Measurements from ENCODE around the gene TXNIP. TPM values are rescaled to one million over a fixed set of nuclear protein-coding genes. Genes with fewer than 3 reads are reported as not detected.

Gene TXNIP
- total and polyA plus RNA-seq, 2 donors (not counting 1 experiment from before 2014, with no cell fraction given): 542 to 1,651 TPM

DNA sequence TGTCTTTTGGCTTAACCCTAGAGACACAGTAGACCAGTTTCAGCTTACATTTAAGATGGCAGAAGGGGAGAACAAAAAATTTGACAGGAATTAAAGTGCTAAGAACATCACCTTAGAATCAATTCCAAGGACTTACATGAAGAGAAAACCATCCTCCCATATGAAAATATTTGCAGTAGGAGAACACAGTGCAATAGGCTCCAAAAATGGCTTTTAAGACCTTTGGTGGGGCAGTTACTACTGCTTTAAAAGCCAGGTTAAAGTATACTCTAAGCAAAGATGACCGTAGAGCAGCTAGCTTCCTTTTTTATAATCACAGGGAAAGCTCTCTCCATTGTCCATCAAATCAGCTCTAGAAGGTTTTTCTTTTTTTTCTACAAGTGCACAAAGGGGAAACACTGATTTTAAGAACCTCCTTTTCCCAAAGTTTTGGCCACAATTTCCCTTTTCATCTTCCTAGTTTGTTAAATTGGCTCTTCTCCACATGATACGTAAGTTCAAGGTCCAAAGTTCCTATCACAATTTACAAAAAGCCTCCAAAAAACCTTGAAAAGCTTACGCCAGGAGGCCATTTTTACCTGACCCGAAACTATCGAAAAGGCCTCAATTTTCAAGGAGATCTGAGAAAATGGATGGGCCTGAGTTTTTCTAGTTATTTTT, 3.3 kb downstream of the TXNIP start:
- Histone ChIP-seq H4K20me1 (ENCODE audit: control insufficient read depth, insufficient read depth, low read length, poor library complexity, severe bottlenecking) (peaks cover 39% of the 10 kb centered on the region), H3K36me3 (replicated peaks in 1 of 2; ENCODE audit: control extremely low read depth in 1 of 2, control insufficient read depth in 1 of 2, extremely low read depth in 1 of 2, insufficient read depth in 2 of 2, low read length in 1 of 2) (peaks cover 12 to 40% of the 10 kb centered on the region in 2 experiments), H3K27me3 (replicated peaks in 1 of 4; ENCODE audit: control extremely low read depth in 1 of 4, control insufficient read depth in 3 of 4, insufficient read depth in 4 of 4, low read length in 3 of 4) (no peaks in the 10 kb centered on the region), H3K79me2 (ENCODE audit: control insufficient read depth, insufficient read depth, low read length) (peaks cover 46% of the 10 kb centered on the region), H3K27ac (ENCODE audit: low read length in 2 of 2) (peak overlapping the region; percentile 6 to 82), H3K4me3 (ENCODE audit: control extremely low read depth in 1 of 5, extremely low read depth in 1 of 5, insufficient read depth in 1 of 5, low read depth in 2 of 5, low read length in 4 of 5) (peak overlapping the region; percentile 81 to 100 (median 95)), H3K4me2 (replicated peaks; ENCODE audit: low read depth, low read length, poor library complexity, severe bottlenecking) (peak overlapping the region; percentile 80), H2AFZ (ENCODE audit: insufficient read depth, low read depth, low read length, poor library complexity, severe bottlenecking) (no peak overlapping the region), H3K4me1 (ENCODE audit: control insufficient read depth in 2 of 2, insufficient read depth in 2 of 2, low read length in 2 of 2) (peaks cover 39 to 52% of the 10 kb centered on the region in 2 donors), H3K9ac (ENCODE audit: low read length) (peak overlapping the region; percentile 81), H3K9me3 (ENCODE audit: control extremely low read depth in 1 of 3, control insufficient read depth in 2 of 3, insufficient read depth in 1 of 3, low read length in 2 of 3) (no peaks in the 10 kb centered on the region)
- no peak for DNase-seq
- TF ChIP-seq, protein P1, sequence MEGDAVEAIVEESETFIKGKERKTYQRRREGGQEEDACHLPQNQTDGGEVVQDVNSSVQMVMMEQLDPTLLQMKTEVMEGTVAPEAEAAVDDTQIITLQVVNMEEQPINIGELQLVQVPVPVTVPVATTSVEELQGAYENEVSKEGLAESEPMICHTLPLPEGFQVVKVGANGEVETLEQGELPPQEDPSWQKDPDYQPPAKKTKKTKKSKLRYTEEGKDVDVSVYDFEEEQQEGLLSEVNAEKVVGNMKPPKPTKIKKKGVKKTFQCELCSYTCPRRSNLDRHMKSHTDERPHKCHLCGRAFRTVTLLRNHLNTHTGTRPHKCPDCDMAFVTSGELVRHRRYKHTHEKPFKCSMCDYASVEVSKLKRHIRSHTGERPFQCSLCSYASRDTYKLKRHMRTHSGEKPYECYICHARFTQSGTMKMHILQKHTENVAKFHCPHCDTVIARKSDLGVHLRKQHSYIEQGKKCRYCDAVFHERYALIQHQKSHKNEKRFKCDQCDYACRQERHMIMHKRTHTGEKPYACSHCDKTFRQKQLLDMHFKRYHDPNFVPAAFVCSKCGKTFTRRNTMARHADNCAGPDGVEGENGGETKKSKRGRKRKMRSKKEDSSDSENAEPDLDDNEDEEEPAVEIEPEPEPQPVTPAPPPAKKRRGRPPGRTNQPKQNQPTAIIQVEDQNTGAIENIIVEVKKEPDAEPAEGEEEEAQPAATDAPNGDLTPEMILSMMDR (IDR thresholded peaks at IDR 0.05): no peak
- no peak for TF ChIP-seq EZH2 (IDR thresholded peaks at IDR 0.05; ENCODE audit: borderline replicate concordance, insufficient read depth, low read depth, low read length, poor library complexity, severe bottlenecking)
- ChIA-PET CTCF (interaction anchor here (1.0 to 14.8 kb wide), 4 partner anchors 9 to 148 kb away, joined by 4 to 207 read pairs (median 70); partner anchors contain the start of gene NUDT17), POLR2A (interaction anchor here (1.4 to 12.1 kb wide), 4 partner anchors 8 to 29 kb away, joined by 5 to 131 read pairs (median 6); partner anchors contain the start of genes ANKRD34A and POLR3GL)
- ATAC-seq (ENCODE audit: low read depth): no peak
- peaks cover 73% of the 10 kb centered on the region for H3K4me1 Mint-ChIP-seq
- no peaks in the 10 kb centered on the region for H3K9me3 Mint-ChIP-seq (ENCODE audit: insufficient read depth)
- H3K27me3 Mint-ChIP-seq: no peaks in the 10 kb centered on the region
- intact Hi-C loops (cut with micrococcal nuclease): no loop called here
- peak overlapping the region; percentile 100 for H3K27ac Mint-ChIP-seq
- WGBS (ENCODE audit: insufficient coverage): 40% methylated on average over 2 of the region's 5 CpGs
- H3K4me3 Mint-ChIP-seq: peak overlapping the region; percentile 95

DNA sequence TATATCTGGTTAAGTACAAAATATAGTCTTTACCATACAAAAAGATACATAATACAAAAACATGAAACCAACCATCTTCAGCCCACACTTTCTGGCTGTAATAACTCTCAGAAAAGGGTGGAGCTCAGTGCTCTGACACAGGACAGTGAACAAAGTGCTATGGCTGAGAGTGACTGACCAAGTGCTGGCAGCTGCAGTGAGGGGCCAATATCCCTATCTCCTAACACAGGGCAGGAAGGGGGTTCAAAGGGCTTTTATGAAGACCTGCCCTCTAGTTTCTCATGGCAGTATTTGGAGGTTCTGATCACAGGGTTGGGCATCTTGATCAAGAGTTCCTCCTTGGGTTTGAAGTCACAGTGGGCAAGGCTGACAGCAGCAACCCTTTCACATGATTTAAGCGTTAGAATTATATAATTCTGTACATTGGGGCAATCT, 3.9 kb downstream of the TXNIP start:
- peak overlapping the region; percentile 95 for H3K4me3 Mint-ChIP-seq
- H4K20me1 ChIP-seq (ENCODE audit: control insufficient read depth, insufficient read depth, low read length, poor library complexity, severe bottlenecking): peaks cover 39% of the 10 kb centered on the region
- H3K4me2 ChIP-seq (replicated peaks; ENCODE audit: low read depth, low read length, poor library complexity, severe bottlenecking): peak overlapping the region; percentile 80
- ChIA-PET POLR2A (interaction anchor here (1.1 to 12.1 kb wide), 2 partner anchors 14 to 15 kb away, joined by 3 to 131 read pairs; no protein-coding TSS in a partner anchor), CTCF (interaction anchor here (1.6 to 14.8 kb wide), 3 partner anchors 12 to 147 kb away, joined by 4 to 207 read pairs (median 135); partner anchors contain the start of gene NUDT17)
- H3K79me2 ChIP-seq (ENCODE audit: control insufficient read depth, insufficient read depth, low read length): peaks cover 46% of the 10 kb centered on the region
- peak overlapping the region; percentile 81 to 100 (median 95) for H3K4me3 ChIP-seq (ENCODE audit: control extremely low read depth in 1 of 5, extremely low read depth in 1 of 5, insufficient read depth in 1 of 5, low read depth in 2 of 5, low read length in 4 of 5)
- H3K27me3 Mint-ChIP-seq: no peaks in the 10 kb centered on the region
- no peak for DNase-seq
- peaks cover 73% of the 10 kb centered on the region for H3K4me1 Mint-ChIP-seq
- TF ChIP-seq EZH2 (IDR thresholded peaks at IDR 0.05; ENCODE audit: borderline replicate concordance, insufficient read depth, low read depth, low read length, poor library complexity, severe bottlenecking): no peak
- TF ChIP-seq, protein P1 (IDR thresholded peaks at IDR 0.05): no peak
- ATAC-seq (ENCODE audit: low read depth): no peak
- H3K27ac ChIP-seq (ENCODE audit: low read length in 2 of 2): peak overlapping the region; percentile 6 to 82
- H2AFZ ChIP-seq (ENCODE audit: insufficient read depth, low read depth, low read length, poor library complexity, severe bottlenecking): no peak overlapping the region
- H3K9ac ChIP-seq (ENCODE audit: low read length): peak overlapping the region; percentile 81
- no peaks in the 10 kb centered on the region for H3K9me3 Mint-ChIP-seq (ENCODE audit: insufficient read depth)
- no peaks in the 10 kb centered on the region for H3K9me3 ChIP-seq (ENCODE audit: control extremely low read depth in 1 of 3, control insufficient read depth in 2 of 3, insufficient read depth in 1 of 3, low read length in 2 of 3)
- peak overlapping the region; percentile 100 for H3K27ac Mint-ChIP-seq
- no CpG with 5 or more reads among the region's 1 CpG for WGBS (ENCODE audit: insufficient coverage)
- H3K27me3 ChIP-seq (replicated peaks in 1 of 4; ENCODE audit: control extremely low read depth in 1 of 4, control insufficient read depth in 3 of 4, insufficient read depth in 4 of 4, low read length in 3 of 4): no peaks in the 10 kb centered on the region
- peaks cover 38 to 46% of the 10 kb centered on the region in 2 donors for H3K4me1 ChIP-seq (ENCODE audit: control insufficient read depth in 2 of 2, insufficient read depth in 2 of 2, low read length in 2 of 2)
- H3K36me3 ChIP-seq (replicated peaks in 1 of 2; ENCODE audit: control extremely low read depth in 1 of 2, control insufficient read depth in 1 of 2, extremely low read depth in 1 of 2, insufficient read depth in 2 of 2, low read length in 1 of 2): peaks cover 12 to 40% of the 10 kb centered on the region in 2 experiments
- intact Hi-C loops (cut with micrococcal nuclease): no loop called here

All from B cell (primary cell).